ENCODE data around the gene GAPDH.

The GAPDH gene

DNA sequence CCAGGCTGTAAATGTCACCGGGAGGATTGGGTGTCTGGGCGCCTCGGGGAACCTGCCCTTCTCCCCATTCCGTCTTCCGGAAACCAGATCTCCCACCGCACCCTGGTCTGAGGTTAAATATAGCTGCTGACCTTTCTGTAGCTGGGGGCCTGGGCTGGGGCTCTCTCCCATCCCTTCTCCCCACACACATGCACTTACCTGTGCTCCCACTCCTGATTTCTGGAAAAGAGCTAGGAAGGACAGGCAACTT, 1.3 kb downstream of the GAPDH start:
- no peak for TF ChIP-seq CEBPB (IDR thresholded peaks at IDR 0.05)
- TF ChIP-seq, protein P1, sequence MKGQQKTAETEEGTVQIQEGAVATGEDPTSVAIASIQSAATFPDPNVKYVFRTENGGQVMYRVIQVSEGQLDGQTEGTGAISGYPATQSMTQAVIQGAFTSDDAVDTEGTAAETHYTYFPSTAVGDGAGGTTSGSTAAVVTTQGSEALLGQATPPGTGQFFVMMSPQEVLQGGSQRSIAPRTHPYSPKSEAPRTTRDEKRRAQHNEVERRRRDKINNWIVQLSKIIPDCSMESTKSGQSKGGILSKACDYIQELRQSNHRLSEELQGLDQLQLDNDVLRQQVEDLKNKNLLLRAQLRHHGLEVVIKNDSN (IDR thresholded peaks at IDR 0.05) = no peak
- TF ChIP-seq EGR1 (IDR thresholded peaks at IDR 0.05) = no peak
- no peak for TF ChIP-seq YY1 (IDR thresholded peaks at IDR 0.05; ENCODE audit: low read depth)
- no peak for TF ChIP-seq NFIC (IDR thresholded peaks at IDR 0.05)
- no peak for TF ChIP-seq TCF12 (IDR thresholded peaks at IDR 0.05; ENCODE audit: low read depth)
- TF ChIP-seq, protein P2, sequence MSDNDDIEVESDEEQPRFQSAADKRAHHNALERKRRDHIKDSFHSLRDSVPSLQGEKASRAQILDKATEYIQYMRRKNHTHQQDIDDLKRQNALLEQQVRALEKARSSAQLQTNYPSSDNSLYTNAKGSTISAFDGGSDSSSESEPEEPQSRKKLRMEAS (IDR thresholded peaks at IDR 0.05) = no peak
- TF ChIP-seq ZBTB7A (IDR thresholded peaks at IDR 0.05; ENCODE audit: low read depth) = no peak; the same call in 1 of the 2 replicates
- no peak for TF ChIP-seq TAF1 (IDR thresholded peaks at IDR 0.05; ENCODE audit: low read depth)
- TF ChIP-seq TEAD4 (IDR thresholded peaks at IDR 0.05) = no peak
- TF ChIP-seq EP300 (IDR thresholded peaks at IDR 0.05; ENCODE audit: borderline replicate concordance) = no peak
- TF ChIP-seq RAD21 (IDR thresholded peaks at IDR 0.05; ENCODE audit: low read depth) = no peak

DNA sequence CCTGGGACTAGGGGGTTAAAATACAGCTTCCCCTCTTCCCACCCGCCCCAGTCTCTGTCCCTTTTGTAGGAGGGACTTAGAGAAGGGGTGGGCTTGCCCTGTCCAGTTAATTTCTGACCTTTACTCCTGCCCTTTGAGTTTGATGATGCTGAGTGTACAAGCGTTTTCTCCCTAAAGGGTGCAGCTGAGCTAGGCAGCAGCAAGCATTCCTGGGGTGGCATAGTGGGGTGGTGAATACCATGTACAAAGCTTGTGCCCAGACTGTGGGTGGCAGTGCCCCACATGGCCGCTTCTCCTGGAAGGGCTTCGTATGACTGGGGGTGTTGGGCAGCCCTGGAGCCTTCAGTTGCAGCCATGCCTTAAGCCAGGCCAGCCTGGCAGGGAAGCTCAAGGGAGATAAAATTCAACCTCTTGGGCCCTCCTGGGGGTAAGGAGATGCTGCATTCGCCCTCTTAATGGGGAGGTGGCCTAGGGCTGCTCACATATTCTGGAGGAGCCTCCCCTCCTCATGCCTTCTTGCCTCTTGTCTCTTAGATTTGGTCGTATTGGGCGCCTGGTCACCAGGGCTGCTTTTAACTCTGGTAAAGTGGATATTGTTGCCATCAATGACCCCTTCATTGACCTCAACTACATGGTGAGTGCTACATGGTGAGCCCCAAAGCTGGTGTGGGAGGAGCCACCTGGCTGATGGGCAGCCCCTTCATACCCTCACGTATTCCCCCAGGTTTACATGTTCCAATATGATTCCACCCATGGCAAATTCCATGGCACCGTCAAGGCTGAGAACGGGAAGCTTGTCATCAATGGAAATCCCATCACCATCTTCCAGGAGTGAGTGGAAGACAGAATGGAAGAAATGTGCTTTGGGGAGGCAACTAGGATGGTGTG, 1.9 kb downstream of the GAPDH start:
- no peak; the same call in 1 of the 2 replicates for TF ChIP-seq TEAD4 (IDR thresholded peaks at IDR 0.05)
- TF ChIP-seq EP300 (IDR thresholded peaks at IDR 0.05; ENCODE audit: borderline replicate concordance) = no peak
- TF ChIP-seq ZBTB7A (IDR thresholded peaks at IDR 0.05; ENCODE audit: low read depth) = no peak
- TF ChIP-seq TCF12 (IDR thresholded peaks at IDR 0.05; ENCODE audit: low read depth) = no peak
- TF ChIP-seq NFIC (IDR thresholded peaks at IDR 0.05) = no peak
- no peak for TF ChIP-seq TAF1 (IDR thresholded peaks at IDR 0.05; ENCODE audit: low read depth)
- TF ChIP-seq FOXM1 (IDR thresholded peaks at IDR 0.05; ENCODE audit: borderline replicate concordance, low read depth) = no peak
- TF ChIP-seq CREB1 (IDR thresholded peaks at IDR 0.05; ENCODE audit: low read depth) = no peak
- TF ChIP-seq YY1 (IDR thresholded peaks at IDR 0.05; ENCODE audit: low read depth) = no peak
- TF ChIP-seq, protein P1 (IDR thresholded peaks at IDR 0.05) = no peak
- no peak for TF ChIP-seq CEBPB (IDR thresholded peaks at IDR 0.05)
- TF ChIP-seq, protein P2 (IDR thresholded peaks at IDR 0.05) = no peak
- TF ChIP-seq EGR1 (IDR thresholded peaks at IDR 0.05) = no peak; the same call in 1 of the 2 replicates
- TF ChIP-seq, protein P3, sequence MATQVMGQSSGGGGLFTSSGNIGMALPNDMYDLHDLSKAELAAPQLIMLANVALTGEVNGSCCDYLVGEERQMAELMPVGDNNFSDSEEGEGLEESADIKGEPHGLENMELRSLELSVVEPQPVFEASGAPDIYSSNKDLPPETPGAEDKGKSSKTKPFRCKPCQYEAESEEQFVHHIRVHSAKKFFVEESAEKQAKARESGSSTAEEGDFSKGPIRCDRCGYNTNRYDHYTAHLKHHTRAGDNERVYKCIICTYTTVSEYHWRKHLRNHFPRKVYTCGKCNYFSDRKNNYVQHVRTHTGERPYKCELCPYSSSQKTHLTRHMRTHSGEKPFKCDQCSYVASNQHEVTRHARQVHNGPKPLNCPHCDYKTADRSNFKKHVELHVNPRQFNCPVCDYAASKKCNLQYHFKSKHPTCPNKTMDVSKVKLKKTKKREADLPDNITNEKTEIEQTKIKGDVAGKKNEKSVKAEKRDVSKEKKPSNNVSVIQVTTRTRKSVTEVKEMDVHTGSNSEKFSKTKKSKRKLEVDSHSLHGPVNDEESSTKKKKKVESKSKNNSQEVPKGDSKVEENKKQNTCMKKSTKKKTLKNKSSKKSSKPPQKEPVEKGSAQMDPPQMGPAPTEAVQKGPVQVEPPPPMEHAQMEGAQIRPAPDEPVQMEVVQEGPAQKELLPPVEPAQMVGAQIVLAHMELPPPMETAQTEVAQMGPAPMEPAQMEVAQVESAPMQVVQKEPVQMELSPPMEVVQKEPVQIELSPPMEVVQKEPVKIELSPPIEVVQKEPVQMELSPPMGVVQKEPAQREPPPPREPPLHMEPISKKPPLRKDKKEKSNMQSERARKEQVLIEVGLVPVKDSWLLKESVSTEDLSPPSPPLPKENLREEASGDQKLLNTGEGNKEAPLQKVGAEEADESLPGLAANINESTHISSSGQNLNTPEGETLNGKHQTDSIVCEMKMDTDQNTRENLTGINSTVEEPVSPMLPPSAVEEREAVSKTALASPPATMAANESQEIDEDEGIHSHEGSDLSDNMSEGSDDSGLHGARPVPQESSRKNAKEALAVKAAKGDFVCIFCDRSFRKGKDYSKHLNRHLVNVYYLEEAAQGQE (IDR thresholded peaks at IDR 0.05; ENCODE audit: low read depth) = no peak
- no peak for TF ChIP-seq RAD21 (IDR thresholded peaks at IDR 0.05; ENCODE audit: low read depth)

DNA sequence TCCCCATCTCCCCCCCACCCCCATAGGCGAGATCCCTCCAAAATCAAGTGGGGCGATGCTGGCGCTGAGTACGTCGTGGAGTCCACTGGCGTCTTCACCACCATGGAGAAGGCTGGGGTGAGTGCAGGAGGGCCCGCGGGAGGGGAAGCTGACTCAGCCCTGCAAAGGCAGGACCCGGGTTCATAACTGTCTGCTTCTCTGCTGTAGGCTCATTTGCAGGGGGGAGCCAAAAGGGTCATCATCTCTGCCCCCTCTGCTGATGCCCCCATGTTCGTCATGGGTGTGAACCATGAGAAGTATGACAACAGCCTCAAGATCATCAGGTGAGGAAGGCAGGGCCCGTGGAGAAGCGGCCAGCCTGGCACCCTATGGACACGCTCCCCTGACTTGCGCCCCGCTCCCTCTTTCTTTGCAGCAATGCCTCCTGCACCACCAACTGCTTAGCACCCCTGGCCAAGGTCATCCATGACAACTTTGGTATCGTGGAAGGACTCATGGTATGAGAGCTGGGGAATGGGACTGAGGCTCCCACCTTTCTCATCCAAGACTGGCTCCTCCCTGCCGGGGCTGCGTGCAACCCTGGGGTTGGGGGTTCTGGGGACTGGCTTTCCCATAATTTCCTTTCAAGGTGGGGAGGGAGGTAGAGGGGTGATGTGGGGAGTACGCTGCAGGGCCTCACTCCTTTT, 2.7 kb downstream of the GAPDH start:
- TF ChIP-seq, protein P3 (IDR thresholded peaks at IDR 0.05; ENCODE audit: low read depth) = no peak
- TF ChIP-seq EGR1 (IDR thresholded peaks at IDR 0.05) = no peak
- TF ChIP-seq TEAD4 (IDR thresholded peaks at IDR 0.05) = no peak
- TF ChIP-seq, protein P2 (IDR thresholded peaks at IDR 0.05) = no peak
- no peak for TF ChIP-seq NFIC (IDR thresholded peaks at IDR 0.05)
- TF ChIP-seq CEBPB (IDR thresholded peaks at IDR 0.05) = no peak
- no peak for TF ChIP-seq FOXM1 (IDR thresholded peaks at IDR 0.05; ENCODE audit: borderline replicate concordance, low read depth)
- TF ChIP-seq, protein P1 (IDR thresholded peaks at IDR 0.05) = no peak
- no peak for TF ChIP-seq TCF12 (IDR thresholded peaks at IDR 0.05; ENCODE audit: low read depth)
- TF ChIP-seq ZBTB7A (IDR thresholded peaks at IDR 0.05; ENCODE audit: low read depth) = no peak
- TF ChIP-seq RAD21 (IDR thresholded peaks at IDR 0.05; ENCODE audit: low read depth) = no peak
- TF ChIP-seq CREB1 (IDR thresholded peaks at IDR 0.05; ENCODE audit: low read depth) = no peak
- no peak for TF ChIP-seq YY1 (IDR thresholded peaks at IDR 0.05; ENCODE audit: low read depth)
- TF ChIP-seq EP300 (IDR thresholded peaks at IDR 0.05; ENCODE audit: borderline replicate concordance) = no peak
- TF ChIP-seq TAF1 (IDR thresholded peaks at IDR 0.05; ENCODE audit: low read depth) = no peak
